Urinary bladder (tissue), 4 donors: ENCODE data around the gene HHAT. TPM values are rescaled to one million over a fixed set of nuclear protein-coding genes. Genes with fewer than 3 reads are reported as not detected.

Experiments used
- DNase-seq: peaks from one replicate; pipeline ENCODE4 v3.0.0-alpha.2; 2015; ENCODE audit errors: extremely low spot score
- H3K27ac ChIP-seq: one replicate; pipeline ENCODE4 v1.5.1; 2013; ENCODE audit warnings: low read depth, mild to moderate bottlenecking, moderate library complexity
- H3K36me3 ChIP-seq: one replicate; pipeline ENCODE4 v1.6.1; 2013; ENCODE audit warnings: mild to moderate bottlenecking, moderate library complexity; ENCODE audit not compliant: insufficient read depth
- H3K4me1 ChIP-seq: one replicate; pipeline ENCODE4 v1.6.1; 2013; ENCODE audit warnings: mild to moderate bottlenecking, moderate library complexity; ENCODE audit not compliant: insufficient read depth
- H3K4me3 ChIP-seq: one replicate; pipeline ENCODE4 v1.5.1; 2013; ENCODE audit warnings: low read depth, low read length
- whole genome bisulfite sequencing: extraction: QIAGEN DNeasy Blood & Tissue Kit; methylation state at CpG from one replicate; pipeline ENCODE4 v1.1.7; 2013; 5-methylcytosine and 5-hydroxymethylcytosine counted together
- polyA plus RNA-seq: library from polyadenylated mRNA; stranded (reverse); fragments of 200-250 nt; gene quantifications from one replicate; pipeline ENCODE4 v1.2.3, GENCODE V29; 2013
- total RNA-seq: library from RNA; depleted of rRNA; stranded (reverse); fragments of >200 nt; gene quantifications from one replicate; pipeline ENCODE4 v1.2.3, GENCODE V29; 2014
- donor health status: healthy with polysubstance abuse.
- donor health status: healthy.

Gene HHAT
- total and polyA plus RNA-seq, 2 donors, result 3.3 to 10.8 TPM

GRCh38 chr1:210532223-210532598 lies 203.5 kb downstream of the HHAT start:
- Histone ChIP-seq H3K4me3 (no peak overlapping the region), H3K27ac (no peak overlapping the region), H3K36me3 (no peaks in the 10 kb centered on the region), H3K4me1 (no peaks in the 10 kb centered on the region)
- no peak for DNase-seq
- WGBS, result 38% methylated on average over 1 of the region's 1 CpG

DNA sequence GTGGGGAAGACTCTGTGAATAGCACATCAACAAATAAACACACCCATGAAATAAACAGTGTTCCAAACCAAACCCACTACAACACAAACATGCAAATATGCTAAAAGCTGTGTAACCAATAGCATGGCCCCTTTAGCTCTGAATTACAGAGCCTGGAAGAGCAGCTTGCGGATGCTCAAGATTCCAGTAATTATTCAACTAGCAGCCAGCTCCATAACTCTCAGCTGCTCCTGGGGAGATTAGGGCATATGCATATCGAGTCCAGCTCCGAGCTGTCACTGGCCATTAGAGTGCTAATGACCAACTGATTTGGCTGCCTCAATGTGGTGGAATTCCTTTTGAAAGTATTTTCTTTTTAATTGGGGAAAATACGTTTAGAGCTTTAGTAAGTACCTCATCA lies 207.1 kb downstream of the HHAT start:
- Histone ChIP-seq H3K27ac (no peak overlapping the region), H3K36me3 (no peaks in the 10 kb centered on the region), H3K4me1 (no peaks in the 10 kb centered on the region), H3K4me3 (no peak overlapping the region)
- DNase-seq, result no peak
- 49% methylated on average over 4 of the region's 4 CpGs for WGBS

GRCh38 chr1:210536254-210536961 lies 207.7 kb downstream of the HHAT start:
- no peaks in the 10 kb centered on the region for H3K4me1 ChIP-seq
- WGBS, result 30% methylated on average over 4 of the region's 4 CpGs

GRCh38 chr1:210540288-210540687 lies 211.6 kb downstream of the HHAT start:
- Histone ChIP-seq H3K36me3 (no peaks in the 10 kb centered on the region), H3K27ac (no peak overlapping the region), H3K4me1 (no peaks in the 10 kb centered on the region), H3K4me3 (no peak overlapping the region)
- WGBS, result 84% methylated on average over 3 of the region's 3 CpGs
- DNase-seq, result no peak

More at GRCh38 chr1:210536254-210536961, 207.7 kb downstream of the HHAT start:
- Histone ChIP-seq H3K4me3 (no peak overlapping the region), H3K36me3 (no peaks in the 10 kb centered on the region), H3K27ac (no peak overlapping the region)
- peak; percentile 31 for DNase-seq

- H3K27ac ChIP-seq, result no peak overlapping the region
- H3K36me3 ChIP-seq, result no peaks in the 10 kb centered on the region
- 73% methylated on average over 6 of the region's 6 CpGs for WGBS
- no peak overlapping the region for H3K4me3 ChIP-seq
- no peaks in the 10 kb centered on the region for H3K4me1 ChIP-seq
- DNase-seq, result no peak
Observed at GRCh38 chr1:210541680-210542358, 213.1 kb downstream of the HHAT start.

- H3K4me3 ChIP-seq, result no peak overlapping the region
- 95% methylated on average over 5 of the region's 5 CpGs for WGBS
Observed at GRCh38 chr1:210551899-210552298, 223.2 kb downstream of the HHAT start.

GRCh38 chr1:210553711-210554110 lies 225.0 kb downstream of the HHAT start:
- 67% methylated on average over 5 of the region's 5 CpGs for WGBS
- H3K36me3 ChIP-seq, result no peaks in the 10 kb centered on the region
- H3K4me3 ChIP-seq, result no peak overlapping the region
- DNase-seq, result no peak
- H3K4me1 ChIP-seq, result peaks cover 2% of the 10 kb centered on the region
- H3K27ac ChIP-seq, result no peak overlapping the region

More at GRCh38 chr1:210551899-210552298, 223.2 kb downstream of the HHAT start:
- no peaks in the 10 kb centered on the region for H3K4me1 ChIP-seq
- DNase-seq, result no peak
- no peak overlapping the region for H3K27ac ChIP-seq
- no peaks in the 10 kb centered on the region for H3K36me3 ChIP-seq

DNA sequence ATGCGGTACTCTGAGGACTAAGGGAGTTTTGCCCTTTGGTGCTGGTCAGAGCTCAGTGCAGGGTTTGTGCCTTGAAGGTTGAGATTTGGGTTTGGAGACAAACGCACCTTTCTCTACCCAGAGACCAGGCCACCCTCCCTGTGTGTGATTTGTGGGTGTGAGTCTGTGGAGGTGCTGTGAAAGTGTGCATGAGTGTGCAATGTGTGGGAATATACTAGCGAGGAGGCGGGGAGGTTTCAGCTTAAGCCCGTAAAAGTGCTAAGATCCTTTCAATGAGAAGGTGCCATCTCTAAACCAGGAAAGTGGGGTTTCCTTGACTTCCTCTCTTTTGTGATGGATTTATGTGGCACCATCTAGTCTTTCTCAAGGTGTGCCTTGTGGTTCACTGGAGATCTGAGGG lies 225.7 kb downstream of the HHAT start:
- Histone ChIP-seq H3K36me3 (no peaks in the 10 kb centered on the region), H3K4me3 (no peak overlapping the region), H3K4me1 (peaks cover 2% of the 10 kb centered on the region), H3K27ac (no peak overlapping the region)
- DNase-seq, result no peak
- 97% methylated on average over 5 of the region's 5 CpGs for WGBS

GRCh38 chr1:210556475-210556874 lies 227.8 kb downstream of the HHAT start:
- 98% methylated on average over 1 of the region's 1 CpG for WGBS
- no peak for DNase-seq
- no peaks in the 10 kb centered on the region for H3K36me3 ChIP-seq
- peaks cover 2% of the 10 kb centered on the region for H3K4me1 ChIP-seq
- H3K4me3 ChIP-seq, result no peak overlapping the region
- no peak overlapping the region for H3K27ac ChIP-seq

DNA sequence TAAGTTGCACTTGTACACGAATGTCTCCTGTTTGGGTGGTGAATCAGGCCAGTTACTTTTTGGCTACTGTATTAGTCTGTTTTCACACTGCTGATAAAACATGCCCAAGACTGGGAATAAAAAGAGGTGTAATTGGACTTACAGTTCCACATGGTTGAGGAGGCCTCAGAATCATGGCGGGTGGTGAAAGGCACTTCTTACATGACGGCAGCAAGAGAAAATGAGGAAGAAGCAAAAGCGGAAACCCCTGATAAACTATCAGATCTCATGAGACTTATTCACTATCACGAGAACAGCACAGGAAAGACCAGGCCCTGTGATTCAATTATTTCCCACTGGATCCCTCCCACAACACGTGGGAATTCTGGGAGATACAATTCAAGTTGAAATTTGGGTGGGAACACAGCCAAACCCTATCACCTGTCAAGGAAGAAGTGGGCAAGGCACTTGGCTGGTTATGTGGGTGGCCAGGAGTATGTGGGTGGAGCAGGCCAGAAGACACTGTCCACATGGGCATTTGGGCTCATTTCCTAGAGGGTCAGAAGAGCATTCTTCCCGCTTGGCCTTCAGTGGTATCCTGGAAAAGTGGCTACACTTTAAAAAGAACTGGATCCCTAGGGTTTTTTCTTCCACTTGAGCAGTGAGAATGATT lies 228.8 kb downstream of the HHAT start:
- peaks cover 2% of the 10 kb centered on the region for H3K4me1 ChIP-seq
- H3K4me3 ChIP-seq, result no peak overlapping the region
- H3K27ac ChIP-seq, result no peak overlapping the region
- 87% methylated on average over 7 of the region's 7 CpGs for WGBS
- no peaks in the 10 kb centered on the region for H3K36me3 ChIP-seq
- no peak for DNase-seq

DNA sequence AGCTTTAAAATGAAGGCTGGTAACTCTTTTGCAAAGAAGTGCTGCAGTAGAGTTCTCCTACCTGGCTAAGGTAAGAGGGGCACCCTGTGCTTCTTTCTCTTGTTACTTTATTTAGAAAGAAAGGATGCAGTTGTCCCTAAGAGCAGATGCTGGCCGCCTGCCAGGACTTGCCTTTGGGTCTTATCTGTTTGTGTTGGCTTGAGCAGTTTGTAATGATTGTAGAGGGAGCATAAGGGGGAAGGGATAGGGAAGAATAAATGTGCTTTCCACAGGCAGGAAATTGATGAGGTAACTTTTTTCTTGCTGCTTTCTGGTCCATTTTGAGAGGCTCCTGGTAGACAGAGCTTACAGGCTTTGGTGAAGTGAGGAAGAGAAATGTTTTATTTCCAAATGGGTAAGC lies 229.6 kb downstream of the HHAT start:
- Histone ChIP-seq H3K36me3 (no peaks in the 10 kb centered on the region), H3K4me3 (no peak overlapping the region), H3K27ac (no peak overlapping the region), H3K4me1 (peaks cover 2% of the 10 kb centered on the region)
- DNase-seq, result no peak
- 6% methylated on average over 1 of the region's 1 CpG for WGBS

- no peaks in the 10 kb centered on the region for H3K4me1 ChIP-seq
- no peak for DNase-seq
- WGBS, result 72% methylated on average over 2 of the region's 2 CpGs
- H3K4me3 ChIP-seq, result no peak overlapping the region
- H3K36me3 ChIP-seq, result no peaks in the 10 kb centered on the region
- H3K27ac ChIP-seq, result no peak overlapping the region
Observed at GRCh38 chr1:210565306-210565705, 236.6 kb downstream of the HHAT start.

DNA sequence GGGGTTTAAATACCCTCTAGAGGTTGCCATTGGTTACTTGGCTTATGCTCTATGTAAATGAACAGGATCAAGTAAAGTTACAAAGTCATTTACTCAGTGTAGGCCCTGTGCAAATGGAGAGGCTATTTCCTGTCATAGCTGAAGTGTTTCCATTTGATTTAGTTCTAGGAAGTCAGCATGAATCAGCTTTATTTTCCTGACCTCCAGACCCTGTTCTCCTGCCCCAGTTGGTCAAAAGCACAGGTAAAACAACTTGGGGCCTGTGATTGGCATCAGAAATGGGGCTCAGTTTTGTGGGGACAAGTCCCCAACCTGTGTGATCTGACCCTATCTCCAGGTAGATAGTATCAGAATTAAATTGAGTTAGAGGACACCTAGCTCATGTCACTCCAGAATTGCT lies 239.9 kb downstream of the HHAT start:
- no peak for DNase-seq

DNA sequence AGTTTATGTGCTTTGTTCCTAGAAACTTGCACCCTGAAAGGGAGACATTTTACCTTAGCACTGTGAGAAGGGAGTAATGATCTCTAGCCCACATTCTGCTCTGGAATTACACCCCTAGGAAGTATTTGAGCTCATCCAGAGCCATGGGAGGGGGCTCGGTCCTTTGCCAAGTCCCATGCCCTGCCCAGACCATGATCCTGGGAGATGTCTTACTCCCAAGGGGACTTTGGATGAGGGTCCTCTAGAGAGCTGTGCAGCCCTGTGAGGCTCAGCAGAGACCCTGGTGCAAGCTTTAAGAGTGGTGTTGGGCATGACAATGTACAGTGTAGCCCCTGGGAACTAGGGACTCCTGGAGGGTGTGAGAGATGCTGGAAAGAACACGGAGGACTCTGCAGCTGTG lies 241.4 kb downstream of the HHAT start:
- no peak overlapping the region for H3K27ac ChIP-seq
- no peaks in the 10 kb centered on the region for H3K36me3 ChIP-seq
- H3K4me3 ChIP-seq, result no peak overlapping the region
- DNase-seq, result no peak
- H3K4me1 ChIP-seq, result no peaks in the 10 kb centered on the region
- WGBS, result 79% methylated on average over 2 of the region's 2 CpGs

More for the DNA sequence above, 239.9 kb downstream of the HHAT start:
- Histone ChIP-seq H3K36me3 (no peaks in the 10 kb centered on the region), H3K4me3 (no peak overlapping the region), H3K4me1 (no peaks in the 10 kb centered on the region), H3K27ac (no peak overlapping the region)
